MM.1S (cell line): Measurements from ENCODE around the gene NASP.

ENCODE experiments used
- DNase-seq: peaks from one replicate; pipeline ENCODE4 v3.0.0-alpha.2; 2015
- H2AFZ ChIP-seq: fragments of 300-600 bp; sonication (generic); 2 replicates; pipeline ENCODE4 v1.6.0; 2016; ENCODE audit warnings: antibody characterized with exemption, low read length
- H3F3A ChIP-seq: fragments of 300-600 bp; sonication (generic); 2 replicates; pipeline ENCODE4 v1.6.1; 2016; ENCODE audit warnings: mild to moderate bottlenecking, antibody characterized with exemption, low read length, moderate library complexity, mixed read lengths; ENCODE audit not compliant: insufficient read depth
- H3K27ac ChIP-seq: fragments of 300-600 bp; sonication (generic); 2 replicates; pipeline ENCODE4 v1.5.1; 2016; ENCODE audit warnings: mild to moderate bottlenecking, low read length
- H3K27me3 ChIP-seq: fragments of 300-600 bp; sonication (generic); replicated peaks from 2 replicates; pipeline ENCODE4 v1.6.0; 2016; ENCODE audit warnings: low read length; ENCODE audit not compliant: insufficient read depth
- H3K36me3 ChIP-seq: fragments of 300-600 bp; sonication (generic); replicated peaks from 2 replicates; pipeline ENCODE4 v1.6.1; 2016; ENCODE audit warnings: mild to moderate bottlenecking, low read length, mixed read lengths; ENCODE audit not compliant: insufficient read depth
- H3K4me1 ChIP-seq: fragments of 300-600 bp; sonication (generic); 2 replicates; pipeline ENCODE4 v1.6.1; 2016; ENCODE audit warnings: low read length, mixed read lengths
- H3K4me2 ChIP-seq: fragments of 300-600 bp; sonication (generic); 2 replicates; pipeline ENCODE4 v1.6.0; 2016; ENCODE audit warnings: low read depth, low read length
- H3K4me3 ChIP-seq: fragments of 300-600 bp; sonication (generic); 2 replicates; pipeline ENCODE4 v1.5.1; 2016; ENCODE audit warnings: low read length, mixed read lengths
- H3K79me2 ChIP-seq: fragments of 300-600 bp; sonication (generic); 2 replicates; pipeline ENCODE4 v1.6.1; 2016; ENCODE audit warnings: mixed run types, low read length, mixed read lengths
- H3K9ac ChIP-seq: fragments of 300-600 bp; sonication (generic); 2 replicates; pipeline ENCODE4 v1.6.1; 2016; ENCODE audit warnings: low read length, mixed read lengths
- H3K9me2 ChIP-seq: fragments of 300-600 bp; sonication (generic); replicated peaks from 2 replicates; pipeline ENCODE4 v1.6.1; 2016; ENCODE audit warnings: mild to moderate bottlenecking, low read length, mixed read lengths; ENCODE audit not compliant: insufficient read depth
- H3K9me3 ChIP-seq: fragments of 300-600 bp; sonication (generic); replicated peaks from 2 replicates; pipeline ENCODE4 v1.6.1; 2016; ENCODE audit warnings: mild to moderate bottlenecking, low read length, mixed read lengths; ENCODE audit not compliant: insufficient read depth
- H4K20me1 ChIP-seq: fragments of 300-600 bp; sonication (generic); 2 replicates; pipeline ENCODE4 v1.6.1; 2016; ENCODE audit warnings: mild to moderate bottlenecking, low read length, moderate library complexity, mixed read lengths; ENCODE audit not compliant: insufficient read depth
- EZH2 ChIP-seq: fragments of 300-600 bp; sonication (generic); optimal IDR thresholded peaks from 2 replicates; pipeline ENCODE3; 2017; ENCODE audit warnings: low read depth, mild to moderate bottlenecking, antibody characterized with exemption, low read length, mixed read lengths
- EZH2phosphoT487 ChIP-seq: fragments of 300-600 bp; sonication (generic); IDR thresholded peaks from 2 replicates; pipeline ENCODE4 v1.6.1; 2018; ENCODE audit warnings: antibody characterized with exemption, low read length
- TF ChIP-seq, protein P1 (sequence below): fragments of 300-600 bp; sonication (generic); IDR thresholded peaks from 2 replicates; pipeline ENCODE4 v1.5.1; 2016; ENCODE audit warnings: antibody characterized with exemption, low read length, mixed read lengths

NASP gene

DNA sequence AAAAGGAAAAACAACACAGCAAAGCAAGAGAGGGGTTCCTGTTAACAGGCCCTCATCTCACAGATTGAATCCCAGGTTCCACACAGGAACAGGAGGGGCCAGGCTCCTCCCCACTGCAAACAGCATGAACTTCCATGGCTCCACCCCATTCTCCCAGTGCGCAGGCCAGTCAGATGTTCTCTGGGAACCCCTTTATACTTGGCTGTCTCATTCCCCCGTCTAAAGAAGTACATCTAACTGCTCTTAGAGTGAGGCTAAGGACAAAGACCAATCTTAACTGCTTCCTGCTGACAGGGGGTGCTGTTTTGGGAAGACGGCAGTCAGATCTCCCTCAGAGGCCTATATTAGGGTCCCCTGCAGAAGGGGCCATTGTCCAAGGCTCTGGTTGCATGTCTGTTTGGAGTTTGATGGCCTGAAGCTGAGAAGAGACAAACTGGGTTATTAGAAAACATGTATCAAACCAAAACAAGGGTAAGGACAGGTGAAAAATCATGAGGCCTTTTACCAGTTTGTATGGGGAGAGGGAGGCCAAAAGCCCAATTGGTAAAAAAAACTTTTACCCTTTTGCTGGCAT lies 10.5 kb upstream of the NASP start:
- Histone ChIP-seq H2AFZ (no peak overlapping the region), H3K9me3 (no peaks in the 10 kb centered on the region), H3K4me3 (no peak overlapping the region), H3K9me2 (no peaks in the 10 kb centered on the region), H3K27ac (no peak overlapping the region), H3K79me2 (no peaks in the 10 kb centered on the region), H3K4me1 (no peaks in the 10 kb centered on the region), H3K27me3 (no peaks in the 10 kb centered on the region), H4K20me1 (no peaks in the 10 kb centered on the region), H3K9ac (no peak overlapping the region), H3K36me3 (no peaks in the 10 kb centered on the region), H3F3A (peaks cover 6% of the 10 kb centered on the region; the same call in 1 of the 2 replicates), H3K4me2 (no peak overlapping the region)
- DNase-seq, result no peak
- TF ChIP-seq EZH2phosphoT487 (no peak), EZH2 (no peak)
- TF ChIP-seq, protein P1, sequence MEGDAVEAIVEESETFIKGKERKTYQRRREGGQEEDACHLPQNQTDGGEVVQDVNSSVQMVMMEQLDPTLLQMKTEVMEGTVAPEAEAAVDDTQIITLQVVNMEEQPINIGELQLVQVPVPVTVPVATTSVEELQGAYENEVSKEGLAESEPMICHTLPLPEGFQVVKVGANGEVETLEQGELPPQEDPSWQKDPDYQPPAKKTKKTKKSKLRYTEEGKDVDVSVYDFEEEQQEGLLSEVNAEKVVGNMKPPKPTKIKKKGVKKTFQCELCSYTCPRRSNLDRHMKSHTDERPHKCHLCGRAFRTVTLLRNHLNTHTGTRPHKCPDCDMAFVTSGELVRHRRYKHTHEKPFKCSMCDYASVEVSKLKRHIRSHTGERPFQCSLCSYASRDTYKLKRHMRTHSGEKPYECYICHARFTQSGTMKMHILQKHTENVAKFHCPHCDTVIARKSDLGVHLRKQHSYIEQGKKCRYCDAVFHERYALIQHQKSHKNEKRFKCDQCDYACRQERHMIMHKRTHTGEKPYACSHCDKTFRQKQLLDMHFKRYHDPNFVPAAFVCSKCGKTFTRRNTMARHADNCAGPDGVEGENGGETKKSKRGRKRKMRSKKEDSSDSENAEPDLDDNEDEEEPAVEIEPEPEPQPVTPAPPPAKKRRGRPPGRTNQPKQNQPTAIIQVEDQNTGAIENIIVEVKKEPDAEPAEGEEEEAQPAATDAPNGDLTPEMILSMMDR, result no peak

DNA sequence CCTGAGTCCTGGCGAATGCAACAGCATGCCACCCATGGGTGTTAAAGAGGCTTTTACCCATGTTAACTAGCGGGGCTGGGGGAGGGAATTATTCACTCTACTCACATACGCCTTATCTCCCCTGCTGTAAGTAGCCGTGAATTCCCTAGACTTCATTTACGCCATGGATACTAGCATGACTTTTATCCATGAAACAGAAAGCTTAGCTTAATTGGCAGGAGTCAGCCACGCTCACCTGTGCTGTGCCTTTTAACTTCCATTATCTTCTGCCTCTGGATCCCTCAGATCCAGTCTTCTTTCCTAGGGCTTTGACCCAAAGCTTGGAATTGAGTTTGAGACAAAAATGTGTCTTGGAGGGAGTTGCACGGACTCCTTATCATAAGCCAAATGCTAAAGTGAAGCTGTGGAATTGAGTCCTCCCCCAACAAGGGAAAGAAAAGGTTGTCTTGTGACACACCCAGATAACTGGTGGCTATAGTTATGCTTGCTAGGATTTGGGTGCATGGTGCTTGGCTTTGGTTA lies 9.7 kb upstream of the NASP start:
- no peak overlapping the region for H3K27ac ChIP-seq
- no peaks in the 10 kb centered on the region for H3K9me2 ChIP-seq
- H4K20me1 ChIP-seq, result no peaks in the 10 kb centered on the region
- H3K4me2 ChIP-seq, result no peak overlapping the region
- TF ChIP-seq EZH2phosphoT487, result no peak
- TF ChIP-seq EZH2, result no peak
- TF ChIP-seq, protein P1, result no peak
- DNase-seq, result no peak
- no peak overlapping the region for H3K9ac ChIP-seq
- no peaks in the 10 kb centered on the region for H3K27me3 ChIP-seq
- no peaks in the 10 kb centered on the region for H3K4me1 ChIP-seq
- no peak overlapping the region for H3K4me3 ChIP-seq
- no peaks in the 10 kb centered on the region for H3K36me3 ChIP-seq
- H2AFZ ChIP-seq, result no peak overlapping the region
- no peaks in the 10 kb centered on the region for H3K9me3 ChIP-seq
- H3F3A ChIP-seq, result no peaks in the 10 kb centered on the region
- no peaks in the 10 kb centered on the region for H3K79me2 ChIP-seq

DNA sequence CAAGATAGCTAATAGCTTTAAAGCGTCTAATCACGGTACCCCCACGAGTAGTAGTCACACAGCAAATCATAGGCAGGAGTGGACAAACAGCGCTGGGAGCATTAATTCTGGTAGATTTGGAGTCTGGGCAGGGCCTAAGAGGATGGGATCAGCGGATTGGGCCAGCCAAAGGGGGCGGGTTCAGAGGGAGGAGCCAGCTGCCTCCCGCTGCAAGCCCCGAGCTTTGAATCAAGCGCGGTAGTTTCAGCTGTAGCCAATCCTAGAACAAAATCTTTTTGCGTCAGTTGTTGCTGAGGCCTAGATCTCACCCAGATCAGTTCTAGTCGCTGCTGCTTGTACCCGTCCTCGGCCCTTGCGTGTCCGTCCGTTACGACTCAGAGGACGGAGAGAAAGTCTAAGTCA lies 576 bp upstream of the NASP start:
- Histone ChIP-seq H3K9me2 (no peaks in the 10 kb centered on the region), H3K27ac (peak overlapping the region; percentile 92; the same call in 1 of the 2 replicates), H3K4me3 (peak overlapping the region; percentile 93), H3K4me2 (peak overlapping the region; percentile 96), H3K9me3 (no peaks in the 10 kb centered on the region), H3F3A (peaks cover 29% of the 10 kb centered on the region), H3K36me3 (no peaks in the 10 kb centered on the region), H3K79me2 (peaks cover 43% of the 10 kb centered on the region), H2AFZ (peak overlapping the region; percentile 99), H4K20me1 (peaks cover 30% of the 10 kb centered on the region), H3K9ac (peak overlapping the region; percentile 96), H3K27me3 (no peaks in the 10 kb centered on the region), H3K4me1 (peaks cover 7% of the 10 kb centered on the region; the same call in 1 of the 2 replicates)
- peak; percentile 98 for DNase-seq
- no peak for TF ChIP-seq EZH2phosphoT487
- no peak for TF ChIP-seq EZH2
- TF ChIP-seq, protein P1, result no peak
